CD4-positive, alpha-beta memory T cell (primary cell): ENCODE measurements around the gene ITPR2. TPM values are rescaled to one million over a fixed set of nuclear protein-coding genes. Genes with fewer than 3 reads are reported as not detected.
A peak's percentile ranks its signal among the peaks of the same experiment; 100 is the strongest.

Experiments used
- CTCF ChIA-PET: fragments of 350-600 bp; sonication (Branson Sonifier 250); formaldehyde crosslinking; loops from one replicate; lab custom pipeline; 2021; ENCODE audit warnings: inconsistent platforms; ENCODE audit not compliant: partially characterized antibody; lab: Charles Lee
- POLR2A ChIA-PET: fragments of 350-600 bp; sonication (Branson Sonifier 250); formaldehyde crosslinking; loops from one replicate; lab custom pipeline; 2021; ENCODE audit not compliant: partially characterized antibody; lab: Charles Lee
- DNase-seq, 5 donors: peaks; one replicate each; pipeline versions ENCODE4 v3.0.0 to v3.0.0-alpha.2; 2020 to 2022; ENCODE audit warnings: mixed read lengths in 1 of 5
- H3K27ac ChIP-seq: one replicate; pipeline ENCODE4 v1.7.0; 2013; ENCODE audit warnings: low read depth, low read length
- H3K27me3 ChIP-seq: 2 replicates; pipeline ENCODE4 v1.7.0; 2013; ENCODE audit warnings: mild to moderate bottlenecking, low read length, moderate library complexity; ENCODE audit not compliant: insufficient read depth
- H3K36me3 ChIP-seq: 2 replicates; pipeline ENCODE4 v1.7.0; 2013; ENCODE audit warnings: mild to moderate bottlenecking, low read length, moderate library complexity; ENCODE audit not compliant: insufficient read depth
- H3K4me1 ChIP-seq: 2 replicates; pipeline ENCODE4 v1.7.0; 2013; ENCODE audit warnings: mild to moderate bottlenecking, low read length, moderate library complexity; ENCODE audit not compliant: insufficient read depth
- H3K4me3 ChIP-seq, 2 donors: one replicate each; pipeline ENCODE4 v1.7.0; 2013; ENCODE audit warnings: low read length in 2 of 2, mild to moderate bottlenecking in 1 of 2
- H3K9me3 ChIP-seq, 2 donors: one replicate each; pipeline ENCODE4 v1.7.0; 2013; ENCODE audit warnings: low read length in 2 of 2, control low read depth in 1 of 2; ENCODE audit not compliant: control insufficient read depth in 1 of 2
- H3K27ac Mint-ChIP-seq, 7 donors: one replicate each; pipeline ENCODE4 v1.8.0; 2020 to 2021; ENCODE audit warnings: mixed read lengths in 7 of 7, mild to moderate bottlenecking in 6 of 7, inconsistent platforms in 3 of 7, moderate library complexity in 3 of 7
- H3K27me3 Mint-ChIP-seq, 2 donors: one replicate each; pipeline ENCODE4 v1.8.0; 2020 to 2021; ENCODE audit warnings: mixed read lengths in 2 of 2
- H3K36me3 Mint-ChIP-seq, 2 donors: one replicate each; pipeline ENCODE4 v1.8.0; 2020 to 2021; ENCODE audit warnings: mixed read lengths in 2 of 2, inconsistent platforms in 1 of 2, mild to moderate bottlenecking in 1 of 2
- H3K4me1 Mint-ChIP-seq, 4 donors: one replicate each; pipeline ENCODE4 v1.8.0; 2020 to 2021; ENCODE audit warnings: mixed read lengths in 4 of 4, mild to moderate bottlenecking in 1 of 4
- H3K4me3 Mint-ChIP-seq, 8 donors: one replicate each; pipeline ENCODE4 v1.8.0; 2020 to 2021; ENCODE audit warnings: mixed read lengths in 8 of 8, mild to moderate bottlenecking in 7 of 8, moderate library complexity in 6 of 8, inconsistent platforms in 3 of 8
- H3K9me3 Mint-ChIP-seq, 8 donors: one replicate each; pipeline ENCODE4 v1.8.0; 2020 to 2021; ENCODE audit warnings: mixed read lengths in 8 of 8, mild to moderate bottlenecking in 5 of 8, inconsistent platforms in 3 of 8, moderate library complexity in 1 of 8
- intact Hi-C: fragments of 100-400 bp; cut with micrococcal nuclease; formaldehyde crosslinking; loops from one replicate; pipeline ENCODE4 v1.15.1; 2023
- polyA plus RNA-seq, 2 donors: library from polyadenylated mRNA; unstranded; fragments of 300-500 nt; fragmentation: Illumina TruSeq; gene quantifications; one replicate each; pipeline ENCODE4 v1.2.3, GENCODE V29; 2021
- total RNA-seq, 2 experiments: library from RNA; stranded (reverse); gene quantifications; one replicate each; pipeline ENCODE4 v1.2.3, GENCODE V29; 2021

The ITPR2 gene
- total and polyA plus RNA-seq, 4 experiments from 2014 or later, result 4.7 to 55.6 (median 34.1) TPM

GRCh38 chr12:26632756-26633155 lies 200.2 kb downstream of the ITPR2 start:
- H3K9me3 Mint-ChIP-seq, result no peaks in the 10 kb centered on the region
- CTCF ChIA-PET, result interaction anchor here (1.2 kb wide), 1 partner anchor 36 kb away, joined by 3 read pairs; no protein-coding TSS in a partner anchor
- H3K4me1 ChIP-seq, result no peaks in the 10 kb centered on the region
- no peaks in the 10 kb centered on the region for H3K27me3 Mint-ChIP-seq
- POLR2A ChIA-PET, result no interaction called here
- H3K36me3 Mint-ChIP-seq, result peaks cover 41 to 44% of the 10 kb centered on the region in 2 donors
- DNase-seq, result no peak
- H3K4me3 Mint-ChIP-seq, result no peak overlapping the region
- peaks cover 4% of the 10 kb centered on the region for H3K36me3 ChIP-seq
- no peaks in the 10 kb centered on the region for H3K4me1 Mint-ChIP-seq
- no peaks in the 10 kb centered on the region for H3K27me3 ChIP-seq
- H3K9me3 ChIP-seq, result no peaks in the 10 kb centered on the region
- intact Hi-C loops, result no loop called here
- no peak overlapping the region for H3K27ac ChIP-seq
- no peak overlapping the region for H3K27ac Mint-ChIP-seq
- no peak overlapping the region for H3K4me3 ChIP-seq

GRCh38 chr12:26631846-26632245 lies 201.1 kb downstream of the ITPR2 start:
- Histone ChIP-seq H3K27ac (no peak overlapping the region), H3K36me3 (peaks cover 4% of the 10 kb centered on the region), H3K27me3 (no peaks in the 10 kb centered on the region), H3K9me3 (no peaks in the 10 kb centered on the region), H3K4me1 (no peaks in the 10 kb centered on the region), H3K4me3 (no peak overlapping the region)
- ChIA-PET CTCF (interaction anchor here (1.2 kb wide), 1 partner anchor 35 kb away, joined by 3 read pairs; no protein-coding TSS in a partner anchor), POLR2A (no interaction called here)
- no peak overlapping the region for H3K27ac Mint-ChIP-seq
- DNase-seq, result no peak
- peaks cover 48 to 50% of the 10 kb centered on the region in 2 donors for H3K36me3 Mint-ChIP-seq
- no peak overlapping the region for H3K4me3 Mint-ChIP-seq
- H3K27me3 Mint-ChIP-seq, result no peaks in the 10 kb centered on the region
- H3K4me1 Mint-ChIP-seq, result no peaks in the 10 kb centered on the region
- H3K9me3 Mint-ChIP-seq, result no peaks in the 10 kb centered on the region
- intact Hi-C loops, result no loop called here

DNA sequence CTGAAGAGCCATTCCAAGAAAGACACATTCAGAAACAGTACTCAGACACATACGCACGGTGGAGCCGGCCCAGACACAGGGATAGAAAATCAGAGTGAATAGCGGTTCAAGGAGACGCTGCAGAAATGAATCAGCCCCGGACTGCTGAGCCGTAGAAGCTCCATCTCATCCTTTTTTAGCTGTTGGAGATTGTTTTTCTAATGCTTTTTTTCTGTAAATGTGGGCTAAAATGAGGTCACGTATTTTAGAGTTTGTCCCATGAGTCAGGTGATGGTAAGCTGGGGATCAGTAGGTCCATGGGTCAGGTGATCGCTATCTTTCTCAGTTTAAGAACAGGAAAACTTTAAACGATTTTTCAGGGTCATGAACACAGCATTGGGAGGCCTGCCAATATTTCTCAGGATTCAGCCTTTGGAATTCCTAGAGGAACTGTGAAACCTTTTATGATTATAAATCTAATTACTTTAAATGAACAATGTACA lies 202.4 kb downstream of the ITPR2 start:
- Histone ChIP-seq H3K27me3 (no peaks in the 10 kb centered on the region), H3K4me3 (no peak overlapping the region), H3K27ac (no peak overlapping the region), H3K36me3 (no peaks in the 10 kb centered on the region), H3K4me1 (no peaks in the 10 kb centered on the region), H3K9me3 (no peaks in the 10 kb centered on the region)
- Mint-ChIP-seq H3K4me3 (no peak overlapping the region), H3K36me3 (peaks cover 54 to 57% of the 10 kb centered on the region in 2 donors), H3K4me1 (no peaks in the 10 kb centered on the region), H3K27ac (peak overlapping the region in 2 of 7 donors; percentile 62 to 81), H3K27me3 (no peaks in the 10 kb centered on the region), H3K9me3 (no peaks in the 10 kb centered on the region)
- ChIA-PET POLR2A (no interaction called here), CTCF (no interaction called here)
- intact Hi-C loops, result no loop called here
- DNase-seq, result no peak

- POLR2A ChIA-PET, result no interaction called here
- DNase-seq, result no peak
- intact Hi-C loops, result no loop called here
- Mint-ChIP-seq H3K36me3 (peaks cover 56 to 59% of the 10 kb centered on the region in 2 donors), H3K9me3 (no peaks in the 10 kb centered on the region), H3K4me1 (no peaks in the 10 kb centered on the region), H3K27ac (peak overlapping the region in 1 of 7 donors; percentile 71), H3K27me3 (no peaks in the 10 kb centered on the region), H3K4me3 (no peak overlapping the region)
- H3K4me1 ChIP-seq, result no peaks in the 10 kb centered on the region
- no peaks in the 10 kb centered on the region for H3K27me3 ChIP-seq
- no peaks in the 10 kb centered on the region for H3K9me3 ChIP-seq
- H3K27ac ChIP-seq, result no peak overlapping the region
- CTCF ChIA-PET, result no interaction called here
- no peak overlapping the region for H3K4me3 ChIP-seq
- H3K36me3 ChIP-seq, result no peaks in the 10 kb centered on the region
Observed at GRCh38 chr12:26629864-26630263, 203.1 kb downstream of the ITPR2 start.

DNA sequence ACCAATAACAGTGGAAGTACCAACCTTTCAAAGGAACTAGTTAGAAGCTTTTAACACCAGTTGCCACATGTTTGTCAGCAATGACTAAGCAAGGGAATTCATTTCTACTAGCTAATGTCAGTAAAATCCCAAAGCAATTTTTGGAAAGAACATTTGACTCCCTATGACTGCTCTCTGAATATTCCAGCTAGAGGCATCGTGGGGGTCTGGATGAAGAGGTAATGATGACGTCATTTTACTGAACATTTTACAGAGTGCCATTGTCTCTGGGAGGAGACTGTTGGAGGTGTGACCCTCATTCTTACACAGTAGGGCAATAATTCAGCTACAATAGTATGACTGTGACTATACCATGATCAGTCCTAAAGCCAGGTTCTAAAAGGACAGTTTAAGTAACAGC lies 204.8 kb downstream of the ITPR2 start:
- no peak overlapping the region for H3K4me3 Mint-ChIP-seq
- no peaks in the 10 kb centered on the region for H3K36me3 ChIP-seq
- H3K4me1 ChIP-seq, result no peaks in the 10 kb centered on the region
- ChIA-PET POLR2A (no interaction called here), CTCF (no interaction called here)
- no peaks in the 10 kb centered on the region for H3K27me3 Mint-ChIP-seq
- H3K27ac ChIP-seq, result no peak overlapping the region
- no peaks in the 10 kb centered on the region for H3K27me3 ChIP-seq
- no peak for DNase-seq
- no peak overlapping the region for H3K4me3 ChIP-seq
- H3K27ac Mint-ChIP-seq, result no peak overlapping the region
- intact Hi-C loops, result no loop called here
- H3K4me1 Mint-ChIP-seq, result no peaks in the 10 kb centered on the region
- H3K36me3 Mint-ChIP-seq, result peaks cover 58 to 59% of the 10 kb centered on the region in 2 donors
- H3K9me3 ChIP-seq, result no peaks in the 10 kb centered on the region
- no peaks in the 10 kb centered on the region for H3K9me3 Mint-ChIP-seq

DNA sequence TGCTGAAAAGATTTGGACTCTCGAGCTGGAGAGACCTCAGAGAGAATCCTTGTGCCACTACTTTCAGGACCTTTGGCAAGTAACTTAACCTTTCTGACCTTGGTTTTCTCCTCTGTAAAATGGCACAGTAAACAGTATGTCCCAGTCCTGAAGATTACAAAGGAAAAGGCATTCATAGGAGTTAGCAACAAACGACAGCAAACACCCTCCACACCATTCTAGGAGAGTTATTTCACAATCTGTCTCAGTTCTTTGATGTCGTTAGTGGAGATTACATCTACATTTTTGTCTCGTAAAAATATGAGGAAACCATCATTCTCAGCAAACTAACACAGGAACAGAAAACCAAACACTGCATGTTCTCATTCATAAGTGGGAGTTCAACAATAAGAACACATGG lies 205.7 kb downstream of the ITPR2 start:
- Mint-ChIP-seq H3K4me3 (no peak overlapping the region), H3K27ac (peak overlapping the region in 1 of 7 donors; percentile 12), H3K9me3 (no peaks in the 10 kb centered on the region), H3K36me3 (peaks cover 62 to 65% of the 10 kb centered on the region in 2 donors), H3K4me1 (no peaks in the 10 kb centered on the region), H3K27me3 (no peaks in the 10 kb centered on the region)
- no peaks in the 10 kb centered on the region for H3K36me3 ChIP-seq
- H3K4me3 ChIP-seq, result no peak overlapping the region
- ChIA-PET POLR2A (no interaction called here), CTCF (no interaction called here)
- no peak overlapping the region for H3K27ac ChIP-seq
- intact Hi-C loops, result no loop called here
- H3K4me1 ChIP-seq, result no peaks in the 10 kb centered on the region
- no peak for DNase-seq
- H3K27me3 ChIP-seq, result no peaks in the 10 kb centered on the region
- H3K9me3 ChIP-seq, result no peaks in the 10 kb centered on the region

DNA sequence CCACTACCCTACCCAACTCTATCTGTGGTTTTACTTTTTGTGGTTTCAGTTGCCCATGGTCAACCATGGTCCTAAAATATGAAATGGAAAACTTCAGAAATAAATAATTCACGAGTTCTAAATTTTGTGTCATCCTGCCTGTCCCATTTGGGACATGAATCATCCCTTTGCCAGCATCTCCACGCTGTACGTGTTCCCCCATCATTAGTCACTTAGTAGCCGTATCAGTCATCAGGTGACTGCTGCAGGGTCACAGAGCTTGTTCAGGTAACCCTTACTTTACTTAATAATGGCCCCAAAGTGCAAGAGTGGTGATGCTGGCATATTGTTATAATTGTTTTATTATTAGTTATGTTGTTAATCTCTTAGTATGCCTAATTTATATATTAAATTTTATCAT lies 209.9 kb downstream of the ITPR2 start:
- Mint-ChIP-seq H3K27ac (peak overlapping the region in 1 of 7 donors; percentile 1), H3K9me3 (no peaks in the 10 kb centered on the region), H3K36me3 (peaks cover 59 to 63% of the 10 kb centered on the region in 2 donors), H3K4me3 (no peak overlapping the region), H3K4me1 (no peaks in the 10 kb centered on the region), H3K27me3 (no peaks in the 10 kb centered on the region)
- Histone ChIP-seq H3K9me3 (no peaks in the 10 kb centered on the region), H3K27ac (no peak overlapping the region), H3K4me1 (no peaks in the 10 kb centered on the region), H3K4me3 (no peak overlapping the region), H3K27me3 (no peaks in the 10 kb centered on the region), H3K36me3 (no peaks in the 10 kb centered on the region)
- intact Hi-C loops, result no loop called here
- DNase-seq, result no peak
- ChIA-PET POLR2A (no interaction called here), CTCF (no interaction called here)

DNA sequence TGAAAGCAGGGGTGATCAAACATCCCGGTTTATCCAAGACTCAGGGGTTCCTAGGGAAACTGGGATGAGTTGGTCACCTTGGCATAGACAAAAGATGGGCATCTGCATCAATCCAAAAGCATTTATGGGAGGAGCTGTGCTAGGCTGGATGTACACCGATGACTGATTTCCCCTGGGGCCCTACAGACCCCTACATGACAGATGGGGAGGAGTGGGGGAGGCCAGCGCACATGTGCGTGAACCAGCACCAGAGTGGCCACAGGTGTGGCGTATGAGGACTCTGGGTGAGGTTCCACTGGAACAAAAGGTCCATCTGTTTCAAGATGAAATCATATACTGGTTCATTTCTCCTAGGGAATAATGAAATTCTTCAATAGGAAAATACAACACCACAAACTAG lies 210.4 kb downstream of the ITPR2 start:
- Mint-ChIP-seq H3K4me1 (no peaks in the 10 kb centered on the region), H3K27ac (no peak overlapping the region), H3K36me3 (peaks cover 57 to 61% of the 10 kb centered on the region in 2 donors), H3K9me3 (no peaks in the 10 kb centered on the region), H3K4me3 (no peak overlapping the region), H3K27me3 (no peaks in the 10 kb centered on the region)
- H3K9me3 ChIP-seq, result no peaks in the 10 kb centered on the region
- H3K4me1 ChIP-seq, result no peaks in the 10 kb centered on the region
- ChIA-PET CTCF (no interaction called here), POLR2A (no interaction called here)
- no peaks in the 10 kb centered on the region for H3K36me3 ChIP-seq
- no peak overlapping the region for H3K27ac ChIP-seq
- no peak for DNase-seq
- H3K4me3 ChIP-seq, result no peak overlapping the region
- intact Hi-C loops, result no loop called here
- no peaks in the 10 kb centered on the region for H3K27me3 ChIP-seq
